ENCODE data around the gene CDH8. TPM values are rescaled to one million over a fixed set of nuclear protein-coding genes. Genes with fewer than 3 reads are reported as not detected.

CDH8 gene
- total RNA-seq, 1 experiment from 2014 or later = 1.3 TPM

DNA sequence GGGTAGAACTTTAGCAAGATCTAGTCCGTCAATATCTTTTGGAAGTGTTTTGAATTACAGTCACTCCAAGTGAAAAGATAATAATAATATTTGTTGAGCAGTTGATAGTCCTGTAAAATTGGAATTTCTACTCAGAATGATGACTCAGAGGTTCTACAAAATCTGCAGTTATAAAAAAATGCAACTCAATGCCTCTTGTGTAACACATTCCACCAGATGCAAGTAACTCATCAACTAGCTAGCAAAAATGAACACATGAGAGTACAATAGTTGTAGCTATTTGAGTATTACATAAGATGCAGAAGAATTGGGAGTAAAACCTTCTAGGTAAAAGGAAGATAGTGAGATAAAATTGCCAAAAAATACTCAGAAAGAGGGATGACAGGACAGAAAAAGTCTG is 177.2 kb downstream of the CDH8 start:
- DNase-seq (ENCODE audit: low read depth) = peak; percentile 8

DNA sequence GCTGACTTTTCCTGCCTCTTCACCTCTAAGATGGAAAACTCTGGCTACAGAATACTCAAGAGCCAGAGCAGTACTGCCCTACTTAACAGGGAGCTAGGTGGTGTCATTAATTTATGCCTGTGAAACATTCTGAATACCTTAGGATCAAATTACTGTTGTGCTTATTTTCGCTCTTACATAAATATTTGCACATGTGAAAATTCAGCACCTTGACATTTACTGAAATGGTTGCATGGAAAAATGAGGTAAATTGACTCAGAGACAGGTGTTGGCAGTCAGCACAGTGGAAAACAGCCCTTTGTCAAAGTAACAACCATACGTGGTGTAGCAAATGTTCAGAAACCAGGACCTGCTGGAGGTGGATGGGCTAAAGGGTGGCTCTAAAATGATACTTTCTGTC is 193.6 kb downstream of the CDH8 start:
- no peak for DNase-seq (ENCODE audit: low read depth)

DNA sequence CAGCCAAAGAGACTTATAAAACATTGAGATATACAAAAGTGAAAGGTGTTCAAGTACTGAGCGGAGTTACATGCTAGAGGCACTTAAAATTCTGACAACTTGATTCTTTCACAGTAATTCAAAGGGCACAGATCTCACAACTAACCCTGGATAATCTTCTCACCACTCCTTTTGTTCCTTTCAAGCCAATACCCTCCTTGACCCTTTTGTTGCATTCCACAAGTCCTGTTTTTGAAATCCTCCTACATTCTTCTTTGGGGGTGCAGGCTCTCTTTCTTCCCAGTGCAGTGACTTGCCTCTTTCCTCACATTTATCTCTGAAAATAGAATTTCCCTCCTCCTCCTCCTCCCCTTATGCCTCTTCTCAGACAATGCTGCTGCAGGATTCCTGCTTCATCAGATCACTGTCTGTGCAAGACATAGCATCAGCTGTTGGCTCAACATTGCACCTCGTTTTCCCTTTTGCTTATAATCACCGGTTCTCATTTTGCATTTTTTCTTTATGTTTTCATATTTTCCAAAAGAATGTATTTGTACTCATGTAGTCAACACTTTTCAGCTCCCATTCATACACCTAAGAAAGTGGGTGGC is 199.3 kb downstream of the CDH8 start:
- no peak for DNase-seq (ENCODE audit: low read depth)

DNA sequence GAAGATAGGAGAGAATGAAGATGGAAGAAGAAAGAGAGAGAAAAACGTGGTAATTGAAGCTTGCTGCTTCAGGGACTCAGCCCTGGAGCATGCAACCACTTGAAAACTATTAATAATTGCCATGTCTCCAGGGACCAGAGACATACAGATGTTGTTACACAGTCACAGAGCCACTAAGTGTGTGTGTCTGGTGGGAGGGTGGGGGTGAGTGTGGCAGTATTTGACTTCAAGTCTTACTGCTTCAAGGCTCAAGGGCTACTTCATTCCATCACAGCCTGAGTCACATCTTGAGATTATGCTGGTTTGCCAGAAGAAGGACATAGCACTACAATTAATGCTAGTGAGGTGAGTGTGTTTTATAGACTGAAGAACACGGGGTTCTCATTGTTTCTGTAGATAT is 202.2 kb downstream of the CDH8 start:
- DNase-seq (ENCODE audit: low read depth) = no peak

DNA sequence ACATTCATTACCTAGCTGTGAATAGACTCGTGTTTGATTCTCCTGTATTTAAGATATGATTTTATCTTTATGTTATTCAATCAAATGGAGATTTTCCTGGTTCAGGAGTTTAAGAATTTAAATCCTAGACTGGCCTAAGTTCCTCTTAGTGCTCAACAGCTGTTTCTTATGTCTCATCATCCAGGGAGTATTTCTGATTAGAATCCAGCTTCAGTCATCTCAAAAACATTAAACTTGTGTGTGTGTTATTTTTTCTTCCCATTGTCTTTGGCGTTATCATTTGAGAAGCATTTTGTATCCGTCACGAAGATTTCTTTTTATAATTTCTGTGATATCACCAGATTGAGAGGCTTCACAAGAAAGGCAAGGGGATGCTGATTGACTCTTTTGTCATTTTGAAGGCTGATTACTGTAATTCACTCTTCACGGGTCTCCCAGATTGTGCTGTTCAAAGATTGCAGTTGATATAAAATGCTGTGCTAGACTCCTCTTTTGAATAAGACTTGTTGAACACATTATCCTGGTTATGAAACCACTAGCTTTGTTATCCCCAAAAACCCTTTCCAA is 204.8 kb downstream of the CDH8 start:
- DNase-seq (ENCODE audit: low read depth) = no peak

DNA sequence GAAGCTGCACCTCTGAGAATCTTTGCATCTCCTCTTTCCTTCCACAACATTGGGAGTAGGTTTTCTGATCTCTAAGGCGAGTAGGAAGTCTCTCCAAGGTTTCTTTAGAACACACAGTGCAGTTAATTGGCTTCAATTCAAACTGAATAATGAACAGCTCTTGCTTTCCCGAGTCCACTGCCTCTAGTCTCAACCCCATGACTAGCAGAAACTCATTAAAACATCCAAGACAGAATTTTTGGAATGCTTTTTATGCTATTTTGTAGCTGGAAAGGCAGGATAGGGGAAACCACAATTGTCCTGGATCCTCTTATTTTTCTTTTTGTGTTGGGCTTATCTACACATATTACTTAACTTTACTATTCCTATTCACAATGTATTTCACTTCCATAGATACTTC is 206.6 kb downstream of the CDH8 start:
- DNase-seq (ENCODE audit: low read depth) = no peak

DNA sequence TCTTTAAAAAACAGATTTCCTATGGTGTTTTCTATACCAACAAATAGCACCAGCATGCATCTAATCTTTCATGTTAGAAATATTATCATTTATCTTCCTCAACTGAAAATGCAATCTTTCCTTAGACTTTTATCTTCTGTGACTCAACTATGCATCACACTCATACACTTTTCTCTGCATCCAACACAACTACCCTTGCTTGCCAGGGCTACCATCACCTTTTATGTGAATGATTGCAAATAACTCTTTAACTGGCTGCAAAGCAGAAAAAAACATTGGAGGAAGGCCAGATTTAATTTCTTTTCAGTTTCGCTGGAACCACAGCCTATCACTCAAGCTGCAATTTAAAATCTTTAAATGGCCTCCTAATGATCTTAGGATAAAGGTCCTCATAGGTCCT is 212.9 kb downstream of the CDH8 start:
- no peak for DNase-seq (ENCODE audit: low read depth)

DNA sequence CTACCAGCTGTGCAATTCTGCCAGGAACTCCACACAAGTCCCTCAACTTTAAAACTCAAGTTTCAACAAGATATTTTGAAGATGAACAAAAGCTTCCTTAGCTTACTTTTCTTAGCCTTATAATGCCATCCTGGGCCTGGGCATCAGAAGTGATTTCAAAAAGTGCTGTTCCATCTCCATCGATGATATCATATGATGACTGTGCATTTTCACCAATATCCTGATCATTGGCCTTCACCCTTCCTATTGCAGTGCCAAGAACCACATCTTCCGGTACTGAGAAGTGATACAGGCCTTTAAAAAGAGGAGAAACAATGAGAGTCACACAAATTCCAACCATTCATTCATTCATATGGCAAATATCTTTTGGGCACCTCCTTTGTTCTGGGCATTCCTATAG is 215.4 kb downstream of the CDH8 start:
- no peak for DNase-seq (ENCODE audit: low read depth)

DNA sequence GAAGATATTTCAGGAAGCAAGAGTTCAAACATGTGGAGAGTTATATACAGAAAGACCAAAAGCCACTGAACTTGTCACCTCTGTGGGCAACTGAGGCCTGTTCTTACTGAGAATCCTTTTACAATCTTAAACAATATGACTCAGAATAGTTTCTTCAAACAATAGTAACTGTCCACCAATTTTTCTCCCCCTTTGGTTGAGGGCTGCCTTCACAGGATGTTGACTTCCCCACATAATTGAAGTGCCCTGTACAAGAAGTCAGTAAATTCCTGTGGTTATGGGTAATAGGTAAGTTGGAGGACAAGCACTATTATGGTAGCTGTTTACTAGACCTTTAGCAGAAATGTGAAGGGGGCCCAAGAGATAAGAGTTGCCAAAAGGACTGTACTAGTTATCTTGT is 215.8 kb downstream of the CDH8 start:
- DNase-seq (ENCODE audit: low read depth) = peak; percentile 19

DNA sequence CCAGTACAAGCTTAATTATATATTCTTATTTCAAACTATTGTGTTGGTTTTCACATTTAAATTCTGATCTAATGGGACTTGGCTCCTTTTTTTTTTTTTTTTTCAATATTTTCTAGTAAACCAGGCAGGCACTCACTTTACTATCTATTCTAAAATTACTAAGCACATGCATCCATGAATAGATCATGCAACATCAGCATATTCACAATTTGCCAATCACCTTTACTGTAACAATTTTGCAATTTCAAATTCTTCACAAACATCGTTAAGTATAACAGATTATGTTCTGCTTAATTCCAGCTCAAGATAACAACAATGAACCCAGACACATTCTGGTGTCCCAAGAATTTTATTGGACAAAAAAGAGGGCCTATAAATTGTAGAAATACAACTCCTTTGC is 217.4 kb downstream of the CDH8 start:
- no peak for DNase-seq (ENCODE audit: low read depth)

DNA sequence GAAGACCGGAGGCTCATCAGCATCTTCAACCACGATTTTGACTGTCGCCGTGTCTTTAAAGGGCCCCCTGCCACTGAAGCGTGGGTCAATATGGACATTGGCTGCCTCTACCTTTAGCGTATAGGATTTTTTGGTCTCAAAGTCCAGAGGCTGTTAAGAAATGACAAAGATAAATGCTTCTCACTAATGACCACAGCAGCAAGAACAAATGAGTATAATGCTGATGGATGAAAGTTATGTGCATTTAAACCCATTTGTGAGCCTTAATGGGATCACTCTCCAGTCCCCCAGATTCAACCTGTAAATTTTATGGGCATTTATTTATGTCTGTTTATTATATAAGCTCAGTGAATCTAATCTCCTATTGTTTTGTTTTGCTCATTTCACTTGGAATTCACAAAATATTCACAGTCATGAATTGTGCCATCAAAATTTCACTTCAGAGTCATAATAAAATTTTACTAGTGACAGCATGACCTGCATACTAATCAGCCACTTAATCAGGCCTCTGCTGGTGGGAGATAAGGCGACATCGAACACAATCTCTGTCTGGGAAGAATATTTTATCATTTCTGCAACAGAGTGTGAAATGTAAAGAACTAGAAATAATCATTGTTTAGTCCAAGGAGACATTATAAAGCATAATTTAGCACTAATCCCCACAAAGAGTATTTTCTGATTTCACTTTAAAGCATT is 218.5 kb downstream of the CDH8 start:
- DNase-seq (ENCODE audit: low read depth) = no peak

DNA sequence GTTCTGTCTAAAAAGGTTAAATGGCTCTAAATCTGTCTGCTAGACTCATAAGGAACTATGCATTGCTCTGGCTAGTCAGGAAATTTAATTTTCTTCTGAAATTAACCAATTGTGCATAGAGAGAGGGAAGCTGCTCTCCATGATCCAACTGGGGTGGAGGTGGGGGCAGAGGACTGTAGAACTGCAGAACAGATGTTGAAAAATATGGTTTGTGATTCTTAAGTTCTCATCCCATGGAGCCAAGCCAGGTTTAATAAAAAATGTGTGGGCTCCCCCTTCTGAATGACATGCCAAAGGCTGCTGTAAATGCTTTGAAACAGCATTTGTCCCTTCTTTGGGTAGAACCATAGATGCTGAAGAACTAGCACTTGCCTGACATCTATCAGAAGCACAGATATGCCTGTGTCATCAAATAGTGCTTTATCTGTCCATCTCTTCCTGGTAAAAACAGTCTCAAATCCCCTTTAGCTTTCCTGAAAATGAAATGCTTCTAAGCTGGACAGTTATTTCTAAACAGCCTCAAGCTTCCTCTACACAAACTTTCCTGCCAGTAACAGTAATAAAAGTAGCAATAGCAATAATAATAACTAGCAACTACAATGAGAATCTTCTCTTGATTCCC is 221.4 kb downstream of the CDH8 start:
- peak; percentile 3 for DNase-seq (ENCODE audit: low read depth)

DNA sequence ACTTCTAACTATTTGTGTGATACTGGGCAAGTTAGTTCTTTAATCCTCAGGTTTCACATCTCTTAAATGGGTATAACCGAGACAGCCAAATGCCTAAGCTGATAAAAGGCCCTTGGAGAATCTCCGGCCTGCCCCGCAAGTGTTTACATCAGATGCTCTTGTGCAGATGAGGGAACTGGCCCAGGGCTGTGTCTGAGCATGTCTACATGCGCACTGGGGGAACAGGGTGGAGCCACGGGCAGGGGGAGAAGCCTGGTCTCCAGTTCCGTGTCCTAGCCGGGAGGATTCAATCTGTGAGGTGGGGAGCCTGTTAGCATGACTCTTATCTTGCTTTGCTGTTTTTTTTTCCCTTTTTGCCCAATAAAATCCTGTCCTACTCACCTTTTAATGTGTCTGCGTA is 222.9 kb downstream of the CDH8 start:
- DNase-seq (ENCODE audit: low read depth) = peak; percentile 8

DNA sequence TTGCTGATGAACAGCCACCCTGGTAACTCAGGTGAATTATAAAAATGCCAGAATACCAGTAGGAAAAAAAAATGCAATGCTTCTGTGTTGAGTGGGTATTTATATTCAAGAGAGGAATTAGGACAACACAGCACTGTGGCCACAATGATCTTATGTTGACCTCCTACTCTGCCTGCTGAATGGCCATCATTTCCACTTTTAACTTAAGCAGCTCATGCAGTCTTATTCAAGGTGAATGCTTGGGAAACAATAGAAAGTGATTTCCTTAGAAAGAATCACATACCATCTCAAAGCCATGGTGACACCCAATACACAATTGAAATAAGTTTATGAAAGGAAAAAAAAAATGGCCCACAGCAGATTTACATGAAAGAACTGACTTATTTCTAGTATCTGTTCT is 224.0 kb downstream of the CDH8 start:
- no peak for DNase-seq (ENCODE audit: low read depth)

DNA sequence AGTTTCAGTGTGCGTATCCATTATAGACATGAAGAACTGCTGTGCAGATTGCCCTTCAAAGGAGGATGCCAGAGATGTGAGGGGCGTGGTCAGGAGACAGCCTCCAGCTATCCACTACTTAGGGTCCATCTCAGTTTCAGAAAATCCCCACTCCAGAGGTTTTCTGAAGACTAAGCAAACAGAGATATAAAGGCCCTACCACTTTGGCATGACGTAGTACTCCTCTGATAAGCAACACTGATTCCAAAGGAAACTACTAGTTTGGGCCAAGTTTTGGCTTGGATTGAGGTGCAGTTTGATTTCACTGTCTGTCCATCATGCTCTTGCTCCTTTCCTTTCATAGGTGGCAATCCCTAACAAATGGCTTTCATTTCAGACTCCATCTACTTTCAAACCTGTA is 228.7 kb downstream of the CDH8 start:
- DNase-seq (ENCODE audit: low read depth) = no peak

DNA sequence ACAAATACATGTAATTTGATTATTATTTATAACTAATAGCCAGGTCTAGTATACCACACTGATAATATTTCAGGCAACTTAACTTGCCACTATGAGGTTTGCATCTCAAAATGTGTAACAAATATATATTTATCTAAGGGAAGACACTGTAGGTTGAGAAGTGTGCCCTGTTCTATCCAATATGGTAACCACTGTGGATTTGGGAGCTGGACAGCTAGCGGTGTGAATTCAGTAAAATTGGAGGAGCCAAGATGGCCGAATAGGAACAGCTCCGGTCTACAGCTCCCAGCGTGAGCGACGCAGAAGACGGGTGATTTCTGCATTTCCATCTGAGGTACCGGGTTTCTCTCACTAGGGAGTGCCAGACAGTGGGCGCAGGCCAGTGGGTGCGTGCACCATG is 235.0 kb downstream of the CDH8 start:
- peak; percentile 3 for DNase-seq (ENCODE audit: low read depth)

DNA sequence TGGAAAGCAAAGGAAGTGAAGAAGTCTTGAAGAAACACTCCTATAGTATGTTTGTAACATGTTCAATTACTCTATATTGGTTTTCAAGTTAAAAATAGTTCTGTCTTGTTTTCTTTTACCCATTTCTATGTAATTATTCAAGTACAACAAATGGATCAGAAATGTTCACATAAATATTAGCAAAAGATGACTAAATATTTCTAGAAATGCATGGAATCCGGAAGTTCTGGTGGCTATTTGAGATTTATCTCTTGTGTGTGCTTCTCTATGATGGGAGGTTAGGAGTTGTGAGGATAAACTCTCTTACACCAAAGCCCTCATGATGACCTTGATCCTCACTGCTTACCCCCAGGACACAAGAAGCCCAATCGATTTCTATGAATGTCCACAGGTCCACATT is 237.5 kb downstream of the CDH8 start:
- DNase-seq (ENCODE audit: low read depth) = no peak

DNA sequence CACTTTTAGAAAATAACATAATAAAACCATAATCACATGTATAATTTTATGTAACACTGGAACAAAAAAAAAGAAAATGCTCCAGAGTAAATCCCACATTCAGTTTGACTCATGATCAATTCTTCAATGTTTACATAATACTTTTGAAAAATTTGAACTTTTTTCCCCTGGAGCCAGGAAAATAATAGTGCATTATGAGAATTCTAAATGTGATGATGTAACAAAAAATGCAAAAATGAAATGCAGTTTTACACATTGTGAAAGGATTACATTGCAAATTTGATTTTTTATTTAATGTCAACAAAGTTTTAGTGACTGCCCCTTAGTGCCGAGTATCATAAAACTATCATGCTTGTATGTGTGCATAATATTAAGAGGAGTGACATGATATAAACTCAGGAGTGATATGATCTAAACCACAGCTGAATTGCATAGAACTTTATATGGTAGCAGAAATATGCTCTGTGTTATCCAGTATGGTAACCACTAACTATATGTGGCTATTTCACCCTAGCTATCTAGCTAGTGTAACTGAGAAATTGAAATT is 238.2 kb downstream of the CDH8 start:
- DNase-seq (ENCODE audit: low read depth) = no peak

DNA sequence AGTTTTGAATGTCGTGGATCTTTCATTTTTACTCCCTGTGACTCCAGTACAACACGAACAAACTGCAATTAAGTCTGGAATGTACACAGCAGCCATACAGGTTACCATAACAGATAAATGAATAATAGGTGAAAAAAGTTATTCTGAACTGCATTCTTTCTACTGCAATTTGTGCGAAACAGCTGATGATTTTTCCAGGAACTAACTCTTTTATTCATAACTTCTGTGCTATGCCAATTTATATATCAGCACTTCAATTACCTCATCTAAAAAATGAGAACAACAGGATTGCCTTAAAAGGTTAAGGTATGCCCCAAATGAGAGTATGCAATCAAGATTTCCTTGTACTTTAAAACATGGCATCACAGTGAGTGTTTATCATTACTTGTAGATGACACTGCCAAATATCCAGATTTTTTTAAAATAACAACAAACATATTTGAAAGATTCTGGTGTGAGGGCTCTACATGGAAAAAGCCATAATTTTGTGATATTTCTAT is 238.9 kb downstream of the CDH8 start:
- no peak for DNase-seq (ENCODE audit: low read depth)

DNA sequence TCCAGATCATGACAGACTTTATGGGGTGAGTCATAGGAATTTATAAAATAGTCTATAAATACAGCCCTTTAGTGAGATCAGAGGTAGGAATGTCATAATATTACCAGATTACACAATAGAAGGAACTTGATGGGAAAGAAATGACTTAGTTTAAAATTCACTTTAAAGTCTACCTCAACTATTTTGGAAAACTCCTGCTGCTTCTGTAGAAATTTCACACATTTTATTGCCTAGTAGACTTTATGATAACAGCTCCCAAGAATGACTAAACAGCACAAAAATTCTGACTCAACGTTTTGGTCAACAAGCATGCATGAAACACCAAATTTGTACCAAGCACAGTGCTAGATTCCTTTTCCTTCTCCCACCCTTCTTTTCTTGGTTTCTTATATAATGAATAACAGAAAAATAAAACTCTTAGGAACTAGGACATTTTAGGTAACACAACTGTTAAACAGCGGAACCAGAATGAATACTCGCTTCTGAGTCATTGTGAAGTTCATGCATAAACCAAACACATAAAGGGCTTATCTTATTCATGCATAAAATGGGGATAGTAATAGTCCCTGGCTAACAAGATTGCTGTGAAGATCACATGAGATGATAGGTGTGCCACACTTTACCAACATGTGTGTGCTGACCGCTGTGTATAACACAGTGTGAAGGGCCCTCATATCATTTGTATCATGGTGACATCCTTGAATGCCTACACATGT is 243.9 kb downstream of the CDH8 start:
- peak; percentile 44 for DNase-seq (ENCODE audit: low read depth)

DNA sequence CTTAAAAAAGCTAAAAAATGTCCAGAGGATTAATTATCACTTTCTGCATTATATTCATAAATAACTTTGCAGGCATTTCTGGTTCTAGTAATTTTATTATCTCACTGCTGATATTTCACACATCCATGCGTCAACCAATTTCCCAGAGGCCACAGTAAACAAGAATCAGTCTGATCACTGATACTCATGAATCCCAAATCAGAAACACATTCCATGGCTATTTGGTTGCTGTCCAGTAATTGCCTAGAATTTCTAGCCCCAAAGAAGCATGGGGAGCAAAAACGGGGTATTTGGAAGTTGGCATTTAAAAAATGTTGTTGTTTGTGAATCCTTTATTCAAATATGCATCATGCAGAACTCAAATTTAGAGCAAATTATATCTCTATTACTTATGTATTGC is 244.8 kb downstream of the CDH8 start:
- no peak for DNase-seq (ENCODE audit: low read depth)

DNA sequence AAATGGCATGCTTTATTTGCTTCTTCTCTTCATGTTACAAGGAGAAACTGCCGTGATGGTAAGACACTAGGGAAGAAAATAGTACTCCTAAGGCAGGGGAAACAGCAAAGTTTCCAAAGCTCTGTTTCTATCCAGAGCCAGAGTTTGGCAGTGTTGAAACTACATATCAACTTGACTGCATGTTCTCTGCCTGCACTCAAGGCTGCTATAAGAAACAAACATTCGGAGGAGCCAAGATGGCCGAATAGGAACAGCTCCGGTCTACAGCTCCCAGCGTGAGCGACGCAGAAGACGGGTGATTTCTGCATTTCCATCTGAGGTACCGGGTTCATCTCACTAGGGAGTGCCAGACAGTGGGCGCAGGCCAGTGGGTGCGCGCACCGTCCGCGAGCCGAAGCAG is 254.4 kb downstream of the CDH8 start:
- DNase-seq (ENCODE audit: low read depth) = peak; percentile 4

Measured in RPMI7951 (cell line).